GM18511 (cell line): ENCODE results near the gene SCAPER.
"Not testable (repeated sequence)": the region's sequence is repeated elsewhere in the genome, so short reads cannot be mapped to it uniquely, and the experiment has no call there.

Experiments used
- ATAC-seq: cut with Tn5 transposase; IDR thresholded peaks from one replicate; pipeline ENCODE4 v1.9.1; 2021; ENCODE audit warnings: mild to moderate bottlenecking, moderate library complexity; ENCODE audit not compliant: unreplicated experiment

The SCAPER gene

DNA sequence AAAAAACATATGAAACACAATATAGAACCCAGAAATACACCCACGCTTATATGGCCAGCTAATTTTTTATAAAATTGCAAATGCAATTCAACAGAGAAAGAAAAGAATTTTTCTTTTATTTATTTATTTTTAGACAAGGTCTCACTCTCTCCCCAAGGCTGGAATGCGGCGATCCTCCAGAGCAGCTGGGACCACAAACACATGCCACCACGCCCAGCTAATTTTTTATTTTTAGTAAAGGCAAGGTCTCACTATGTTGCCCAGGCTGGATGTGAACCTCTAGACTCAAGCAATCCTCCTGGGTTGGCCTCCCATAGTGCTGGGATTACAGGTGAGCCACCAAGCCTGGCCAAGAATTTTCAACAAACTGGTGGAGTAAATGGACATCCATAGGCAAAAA lies 117.9 kb downstream of the SCAPER start:
- no peak for ATAC-seq

DNA sequence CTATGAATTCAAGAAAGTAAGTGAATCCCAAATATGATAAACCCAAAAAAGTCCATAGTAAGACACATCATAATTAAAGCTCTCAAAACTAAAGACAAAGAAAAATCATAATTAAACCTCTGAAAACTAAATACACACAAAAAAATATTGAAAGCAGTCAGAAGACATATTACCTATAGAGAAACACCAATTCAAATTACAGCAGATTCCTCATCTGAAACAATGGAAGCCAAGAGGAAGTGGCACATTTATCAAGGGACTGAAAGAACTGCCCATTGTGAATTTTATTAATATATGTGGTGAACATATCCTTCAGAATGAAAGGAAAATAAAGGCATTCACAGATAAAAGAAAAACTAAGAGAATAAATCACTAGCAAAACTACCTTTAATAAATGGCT lies 128.2 kb downstream of the SCAPER start:
- no peak for ATAC-seq

DNA sequence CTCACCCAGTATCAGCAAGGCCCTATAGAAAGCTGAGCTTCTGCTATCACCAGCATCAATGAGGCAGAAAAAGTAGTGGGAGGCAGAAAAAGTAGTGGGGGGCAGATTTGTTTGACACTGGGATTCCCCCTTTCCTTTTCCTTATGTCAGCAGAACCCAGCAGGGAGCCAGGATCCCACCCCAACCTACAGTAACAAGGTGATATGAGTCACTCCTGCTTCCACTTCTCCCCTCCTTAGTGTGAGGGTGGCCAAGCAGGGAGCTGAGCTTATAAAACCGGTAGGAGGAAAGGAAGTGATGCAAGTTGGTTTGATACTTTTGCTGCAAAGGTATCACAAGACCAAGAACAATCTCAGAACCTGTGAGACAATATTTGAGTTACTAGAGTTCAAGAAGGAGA lies 128.7 kb downstream of the SCAPER start:
- ATAC-seq: no peak

- no peak for ATAC-seq
These were observed 131.9 kb downstream of the SCAPER start for GRCh38 chr15:76773234-76773633.

DNA sequence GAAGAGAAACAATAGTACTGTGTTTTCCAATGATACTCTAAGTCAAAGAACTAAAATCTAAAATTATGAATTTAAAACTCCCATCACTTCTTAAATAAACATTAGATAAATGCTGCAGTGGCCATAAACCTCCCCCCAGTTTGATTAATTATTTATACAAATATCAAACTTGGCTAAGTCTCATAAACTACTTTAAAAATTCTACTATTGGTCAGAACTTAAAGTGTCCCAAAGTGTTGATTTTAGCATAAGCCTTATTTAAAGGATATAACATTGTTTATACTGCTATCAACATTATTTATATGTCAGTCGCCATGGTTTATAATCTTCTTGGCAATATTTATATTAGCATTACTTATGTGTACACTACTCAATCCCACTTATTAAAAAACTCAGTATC lies 132.4 kb downstream of the SCAPER start:
- no peak for ATAC-seq

DNA sequence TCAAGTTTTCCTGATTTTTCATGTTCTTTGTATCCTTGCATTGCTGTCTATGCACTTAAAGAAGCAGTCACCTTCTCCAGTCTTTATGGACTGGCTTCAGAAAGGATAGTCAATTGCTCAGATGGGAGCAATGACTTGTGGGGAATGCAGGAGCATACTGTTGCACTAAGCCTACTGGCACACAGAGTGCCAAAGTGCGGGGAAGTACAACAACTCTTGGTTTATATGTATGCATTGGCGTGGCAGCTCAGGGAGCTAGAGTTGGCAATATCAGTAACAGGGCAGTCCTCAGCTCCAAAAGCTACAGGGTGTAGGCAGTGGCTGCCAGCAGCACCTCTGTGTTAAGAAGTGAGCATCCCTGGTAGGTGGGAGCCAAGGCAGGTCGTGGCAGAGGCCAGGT lies 141.1 kb downstream of the SCAPER start:
- no peak for ATAC-seq

- no peak for ATAC-seq
These were observed 141.6 kb downstream of the SCAPER start for GRCh38 chr15:76763554-76763953.

DNA sequence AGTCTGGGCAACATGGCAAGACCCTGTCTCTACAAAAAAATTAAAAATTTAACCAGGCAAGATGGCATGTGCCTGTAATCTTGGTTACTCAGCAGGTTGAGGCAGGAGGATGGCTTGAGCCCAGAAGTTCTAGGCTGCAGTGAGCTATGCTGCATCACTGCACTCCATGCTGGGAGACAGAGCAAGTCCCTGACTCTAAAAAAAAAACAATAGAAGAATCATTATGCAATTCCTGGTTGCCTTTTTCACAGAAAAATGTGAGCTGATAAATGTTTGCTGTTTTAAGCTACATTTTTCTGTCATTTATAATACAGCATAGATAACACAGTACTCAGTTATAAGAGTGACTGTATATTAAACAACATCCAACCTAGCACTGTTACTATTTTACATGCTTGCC lies 148.8 kb downstream of the SCAPER start:
- ATAC-seq: no peak

DNA sequence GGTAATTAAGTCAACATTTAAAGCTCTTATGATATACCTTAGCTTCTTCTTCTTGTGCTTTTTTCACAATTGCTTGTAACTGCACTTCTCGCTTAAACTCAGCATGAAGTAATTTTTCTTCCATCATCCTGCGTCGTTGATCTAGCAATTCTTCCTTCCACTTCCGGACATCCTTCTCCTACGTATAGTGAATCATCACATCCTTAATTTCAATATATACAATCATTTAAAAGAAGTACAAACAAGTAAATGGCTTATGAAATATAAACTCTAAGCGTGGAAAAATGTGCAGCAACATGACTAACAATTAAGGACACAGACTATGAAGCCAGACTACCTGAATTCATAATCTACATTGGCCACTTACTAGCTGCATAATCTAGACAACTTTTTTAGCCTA lies 151.4 kb downstream of the SCAPER start:
- no peak for ATAC-seq

DNA sequence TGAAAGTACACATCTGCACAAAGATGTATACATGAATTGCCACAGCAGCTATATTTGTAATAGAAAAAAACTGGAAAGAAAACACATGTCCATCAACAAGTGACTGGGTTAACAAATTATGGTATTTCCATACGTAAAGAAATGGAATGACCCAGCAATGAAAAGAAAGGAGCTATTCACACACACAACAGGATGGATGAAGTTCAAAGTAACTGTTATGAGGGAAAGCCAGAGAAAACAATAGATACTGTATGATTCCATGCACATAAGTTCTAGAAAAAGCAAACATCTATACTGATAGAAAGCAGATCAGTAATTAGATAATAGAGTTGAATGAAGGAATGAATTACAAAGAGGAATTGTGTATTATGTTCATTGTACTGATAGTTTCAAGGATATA lies 152.0 kb downstream of the SCAPER start:
- no peak for ATAC-seq

- no peak for ATAC-seq
These were observed 152.6 kb downstream of the SCAPER start for GRCh38 chr15:76752549-76752948.

GRCh38 chr15:76737573-76737972 lies 167.6 kb downstream of the SCAPER start:
- ATAC-seq: no peak

DNA sequence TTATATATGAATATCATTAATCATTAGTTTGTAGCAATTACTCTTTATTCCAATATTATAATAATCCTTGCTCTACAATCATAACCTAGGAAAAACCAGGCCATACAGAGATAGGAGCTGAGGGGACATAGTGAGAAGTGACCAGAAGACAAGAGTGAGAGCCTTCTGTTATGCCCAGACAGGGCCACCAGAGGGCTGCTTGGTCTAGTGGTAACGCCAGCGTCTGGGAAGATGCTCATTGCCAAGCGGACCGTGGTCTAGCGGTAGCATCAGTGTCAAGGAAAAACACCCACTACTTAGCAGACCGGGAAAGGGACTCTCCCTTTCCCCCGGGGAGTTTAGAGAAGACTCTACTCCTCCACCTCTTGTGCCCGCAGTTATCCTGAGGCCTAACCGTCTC lies 172.8 kb downstream of the SCAPER start:
- not testable (repeated sequence) for ATAC-seq

GRCh38 chr15:76730262-76730661 lies 174.9 kb downstream of the SCAPER start:
- ATAC-seq: no peak

GRCh38 chr15:76718863-76719262 lies 186.3 kb downstream of the SCAPER start:
- ATAC-seq: no peak

GRCh38 chr15:76714950-76715349 lies 190.2 kb downstream of the SCAPER start:
- ATAC-seq: no peak

- peak; percentile 75 for ATAC-seq
These were observed 193.8 kb downstream of the SCAPER start for GRCh38 chr15:76711351-76711827.

- ATAC-seq: not testable (repeated sequence)
These were observed 201.1 kb downstream of the SCAPER start for GRCh38 chr15:76704032-76704431.

DNA sequence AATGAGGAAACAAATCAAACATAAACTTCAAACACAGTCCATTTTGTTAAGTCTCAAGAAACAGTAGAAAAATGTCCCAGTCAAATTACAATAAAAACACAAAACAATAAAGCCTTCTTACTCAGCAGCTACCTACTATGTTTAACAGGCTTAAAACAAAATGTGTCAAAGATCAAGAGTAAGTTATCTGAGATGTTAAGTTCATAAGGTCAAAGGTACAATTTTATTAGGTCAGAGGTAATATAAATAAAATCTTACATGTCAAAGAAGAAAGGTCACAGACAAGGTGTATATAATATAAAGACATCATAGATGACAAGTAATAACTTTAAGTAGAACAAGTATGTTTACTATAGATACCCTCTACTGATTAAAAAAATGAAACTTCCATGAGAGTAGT lies 208.3 kb downstream of the SCAPER start:
- no peak for ATAC-seq

- not testable (repeated sequence) for ATAC-seq
These were observed 212.6 kb downstream of the SCAPER start for GRCh38 chr15:76692546-76692945.

- not testable (repeated sequence) for ATAC-seq
These were observed 217.5 kb downstream of the SCAPER start for GRCh38 chr15:76687592-76687991.

DNA sequence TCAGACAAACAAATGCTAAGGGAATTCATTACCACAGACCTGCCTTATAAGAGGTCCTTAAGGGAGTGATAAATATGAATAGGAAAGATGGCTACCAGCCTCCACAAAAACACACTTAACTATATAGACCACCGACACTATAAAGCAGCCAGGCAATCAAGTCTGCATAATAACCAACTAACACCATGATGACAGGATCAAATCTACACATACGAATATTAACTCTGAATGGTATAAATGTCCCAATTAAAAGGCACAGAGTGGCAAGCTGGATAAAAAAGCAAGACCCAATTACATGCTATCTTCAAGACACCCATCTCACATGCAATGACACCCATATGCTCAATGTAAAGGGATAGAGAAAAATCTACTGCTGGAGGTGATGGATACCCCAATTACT lies 221.1 kb downstream of the SCAPER start:
- ATAC-seq: no peak

- no peak for ATAC-seq
These were observed 222.3 kb downstream of the SCAPER start for GRCh38 chr15:76682833-76683232.

DNA sequence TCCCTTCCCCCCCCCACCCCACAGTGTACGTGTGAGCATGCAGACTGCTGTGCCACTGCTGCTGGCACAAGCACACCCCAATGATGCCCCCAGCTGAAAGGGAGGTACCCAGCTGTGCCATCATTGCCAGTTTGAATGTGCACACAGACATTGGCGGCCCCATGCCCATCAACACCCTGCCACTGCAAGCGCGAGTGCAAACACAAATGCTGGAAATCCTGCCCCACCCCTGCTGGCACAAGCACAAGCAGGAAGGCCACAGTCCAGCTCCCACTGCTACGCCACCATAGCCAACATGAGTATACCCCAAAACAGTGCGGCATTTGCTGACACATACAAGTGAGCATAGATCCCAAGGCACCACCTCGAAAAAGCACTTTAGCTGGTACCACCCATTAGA lies 222.9 kb downstream of the SCAPER start:
- ATAC-seq: no peak
